OCI-LY1 (cell line): ENCODE data around the gene QKI.

Experiments used
- H2AFZ ChIP-seq: fragments of 200-600 bp; sonication (generic), shearing (Covaris generic); 2 replicates; pipeline ENCODE4 v1.6.0; 2014; ENCODE audit warnings: antibody characterized with exemption, mild to moderate bottlenecking, low read length
- H3F3A ChIP-seq: fragments of 200-600 bp; sonication (generic), shearing (Covaris generic); 2 replicates; pipeline ENCODE4 v1.6.0; 2014; ENCODE audit warnings: mild to moderate bottlenecking, antibody characterized with exemption, low read length, moderate library complexity; ENCODE audit not compliant: insufficient read depth
- H3K27ac ChIP-seq: fragments of 200-600 bp; sonication (generic); 2 replicates; pipeline ENCODE4 v1.5.1; 2014; ENCODE audit warnings: low read length, mixed run types, mild to moderate bottlenecking, low read depth; ENCODE audit not compliant: poor library complexity, severe bottlenecking
- H3K27me3 ChIP-seq: fragments of 200-600 bp; sonication (generic); 2 replicates; pipeline ENCODE4 v1.6.0; 2014; ENCODE audit warnings: antibody characterized with exemption, mild to moderate bottlenecking, low read length, moderate library complexity; ENCODE audit not compliant: insufficient read depth
- H3K36me3 ChIP-seq: fragments of 200-600 bp; sonication (generic); 2 replicates; pipeline ENCODE4 v1.6.1; 2014; ENCODE audit warnings: mild to moderate bottlenecking, antibody characterized with exemption, low read length, moderate library complexity, mixed read lengths; ENCODE audit not compliant: insufficient read depth
- H3K4me1 ChIP-seq: fragments of 200-600 bp; sonication (generic); 2 replicates; pipeline ENCODE4 v1.5.1; 2014; ENCODE audit warnings: mild to moderate bottlenecking, low read length, moderate library complexity; ENCODE audit not compliant: insufficient read depth, severe bottlenecking
- H3K4me2 ChIP-seq: fragments of 200-600 bp; sonication (generic), shearing (Covaris generic); 2 replicates; pipeline ENCODE4 v1.6.1; 2014; ENCODE audit warnings: low read length
- H3K4me3 ChIP-seq: fragments of 200-600 bp; sonication (generic); 2 replicates; pipeline ENCODE4 v1.5.1; 2014; ENCODE audit warnings: low read length, low read depth, mild to moderate bottlenecking, mixed read lengths; ENCODE audit not compliant: poor library complexity, severe bottlenecking
- H3K79me2 ChIP-seq: fragments of 200-600 bp; shearing (Covaris generic); 2 replicates; pipeline ENCODE4 v1.6.1; 2016; ENCODE audit warnings: mixed run types, low read length, mixed read lengths; ENCODE audit not compliant: insufficient read depth
- H3K9ac ChIP-seq: fragments of 200-600 bp; sonication (generic), shearing (Covaris generic); 2 replicates; pipeline ENCODE4 v1.6.1; 2014; ENCODE audit warnings: mild to moderate bottlenecking, low read length, mixed read lengths
- H3K9me2 ChIP-seq: fragments of 200-600 bp; sonication (generic), shearing (Covaris generic); 2 replicates; pipeline ENCODE4 v1.6.1; 2014; ENCODE audit warnings: low read depth, mild to moderate bottlenecking, low read length, mixed read lengths
- H3K9me3 ChIP-seq: fragments of 200-600 bp; shearing (Covaris generic); 2 replicates; pipeline ENCODE4 v1.6.1; 2014; ENCODE audit warnings: low read length, mixed read lengths
- H4K20me1 ChIP-seq: fragments of 200-600 bp; sonication (generic), shearing (Covaris generic); 2 replicates; pipeline ENCODE4 v1.6.0; 2016; ENCODE audit warnings: mild to moderate bottlenecking, low read length; ENCODE audit not compliant: insufficient read depth
- CTCF ChIP-seq: fragments of 200-600 bp; sonication (generic), shearing (Covaris generic); IDR thresholded peaks from 2 replicates; pipeline ENCODE4 v1.5.1; 2017; ENCODE audit warnings: mild to moderate bottlenecking, antibody characterized with exemption, low read length, moderate library complexity, mixed read lengths
- EZH2 ChIP-seq: fragments of 200-600 bp; sonication (generic), shearing (Covaris generic); IDR thresholded peaks from 2 replicates; pipeline ENCODE4 v1.8.0; 2017; ENCODE audit warnings: borderline replicate concordance, mixed run types, mild to moderate bottlenecking, antibody characterized with exemption, low read length, moderate library complexity, mixed read lengths

QKI gene

DNA sequence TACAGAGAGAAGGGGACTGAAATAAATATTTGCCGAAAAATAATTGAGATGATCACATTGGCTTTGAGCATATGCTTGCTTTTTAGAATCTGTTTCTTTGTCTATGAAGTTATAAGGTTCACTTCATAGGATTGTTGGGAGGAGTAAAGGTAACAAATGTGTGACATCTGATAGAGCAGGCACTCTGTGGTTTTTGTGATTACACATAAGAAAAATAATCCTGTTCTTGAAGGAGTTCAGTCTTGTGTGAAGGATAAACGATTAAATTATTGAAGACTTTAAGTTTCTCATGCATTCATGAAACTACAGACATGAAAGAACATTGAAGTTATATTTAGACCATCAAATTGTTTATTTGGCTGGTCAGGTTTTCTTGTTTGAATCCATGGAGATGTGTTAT lies 45.0 kb downstream of the QKI start:
- H3K9ac ChIP-seq: no peak overlapping the region
- no peaks in the 10 kb centered on the region for H3F3A ChIP-seq
- no peaks in the 10 kb centered on the region for H4K20me1 ChIP-seq
- peaks cover 10% of the 10 kb centered on the region for H3K4me1 ChIP-seq
- no peak overlapping the region for H3K4me3 ChIP-seq
- no peak overlapping the region for H3K27ac ChIP-seq
- H2AFZ ChIP-seq: no peak overlapping the region
- H3K27me3 ChIP-seq: no peaks in the 10 kb centered on the region
- TF ChIP-seq EZH2: no peak
- no peak for TF ChIP-seq CTCF
- H3K79me2 ChIP-seq: peaks cover 20% of the 10 kb centered on the region
- H3K36me3 ChIP-seq: peaks cover 50% of the 10 kb centered on the region; the same call in 1 of the 2 replicates
- H3K4me2 ChIP-seq: no peak overlapping the region
- H3K9me3 ChIP-seq: no peaks in the 10 kb centered on the region; the same call in 1 of the 2 replicates
- H3K9me2 ChIP-seq: no peaks in the 10 kb centered on the region

DNA sequence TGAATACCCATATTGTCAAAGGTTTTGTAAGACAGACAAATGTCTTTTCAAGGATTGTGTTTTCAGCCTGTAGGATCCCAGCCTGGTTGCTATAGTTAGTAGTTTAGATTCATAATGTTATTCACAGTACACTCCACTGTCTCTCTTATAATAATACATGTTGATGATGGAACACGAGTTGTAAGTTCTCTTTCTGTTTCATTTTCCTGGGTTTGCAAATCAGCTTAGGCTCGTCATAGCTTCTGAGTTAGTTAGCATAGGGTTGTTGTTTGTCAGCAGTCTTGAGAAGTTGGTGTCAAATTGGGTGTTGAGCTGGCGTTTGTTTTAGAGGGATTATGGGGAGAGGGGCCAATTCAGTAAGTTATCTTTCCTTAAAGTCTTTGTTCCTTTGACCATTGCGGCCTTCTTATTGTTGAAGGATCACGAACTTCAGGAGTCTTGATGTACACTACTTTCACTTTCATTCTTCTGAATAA lies 45.8 kb downstream of the QKI start:
- peaks cover 10% of the 10 kb centered on the region for H3K4me1 ChIP-seq
- no peak overlapping the region for H3K27ac ChIP-seq
- H3K79me2 ChIP-seq: peaks cover 17% of the 10 kb centered on the region
- TF ChIP-seq EZH2 (no peak), CTCF (no peak)
- no peaks in the 10 kb centered on the region for H3F3A ChIP-seq
- no peaks in the 10 kb centered on the region; the same call in 1 of the 2 replicates for H3K9me3 ChIP-seq
- no peaks in the 10 kb centered on the region for H4K20me1 ChIP-seq
- no peak overlapping the region for H2AFZ ChIP-seq
- H3K9me2 ChIP-seq: no peaks in the 10 kb centered on the region
- H3K9ac ChIP-seq: no peak overlapping the region
- H3K4me2 ChIP-seq: no peak overlapping the region
- H3K36me3 ChIP-seq: peaks cover 50% of the 10 kb centered on the region; the same call in 1 of the 2 replicates
- no peaks in the 10 kb centered on the region for H3K27me3 ChIP-seq
- H3K4me3 ChIP-seq: no peak overlapping the region

GRCh38 chr6:163461696-163462095 lies 47.2 kb downstream of the QKI start:
- no peaks in the 10 kb centered on the region; the same call in 1 of the 2 replicates for H3K9me3 ChIP-seq
- H3K4me1 ChIP-seq: peaks cover 10% of the 10 kb centered on the region
- no peak overlapping the region for H3K27ac ChIP-seq
- H3K36me3 ChIP-seq: peaks cover 46% of the 10 kb centered on the region; the same call in 1 of the 2 replicates
- TF ChIP-seq CTCF (no peak), EZH2 (no peak)
- no peaks in the 10 kb centered on the region for H3F3A ChIP-seq
- H3K4me2 ChIP-seq: no peak overlapping the region
- no peaks in the 10 kb centered on the region for H3K27me3 ChIP-seq
- no peak overlapping the region for H2AFZ ChIP-seq
- H3K4me3 ChIP-seq: no peak overlapping the region
- no peak overlapping the region for H3K9ac ChIP-seq
- peaks cover 17% of the 10 kb centered on the region for H3K79me2 ChIP-seq
- no peaks in the 10 kb centered on the region for H3K9me2 ChIP-seq
- H4K20me1 ChIP-seq: no peaks in the 10 kb centered on the region
